Cardiac muscle cell (in vitro differentiated cells and primary cell): ENCODE data around the gene PPP2R2C. TPM values are rescaled to one million over a fixed set of nuclear protein-coding genes. Genes with fewer than 3 reads are reported as not detected.

ENCODE experiments used
- DNase-seq, 2 donors: peaks; one replicate each; pipeline versions ENCODE4 v3.0.0 to v3.0.0-alpha.2; 2010 to 2017; ENCODE audit warnings: low read depth in 1 of 2, low spot score in 1 of 2
- H3K27ac ChIP-seq: fragments of 200-600 bp; sonication (generic); 2 replicates; pipeline ENCODE4 v1.5.1; 2016
- H3K27me3 ChIP-seq: fragments of 200-600 bp; sonication (generic); 2 replicates; pipeline ENCODE4 v1.6.0; 2016; ENCODE audit warnings: control low read depth
- H3K36me3 ChIP-seq: fragments of 200-600 bp; sonication (generic); 2 replicates; pipeline ENCODE4 v1.5.1; 2016; ENCODE audit warnings: control low read depth
- H3K4me1 ChIP-seq: fragments of 200-600 bp; sonication (generic); 2 replicates; pipeline ENCODE4 v1.8.1; 2017; ENCODE audit warnings: low read depth, mild to moderate bottlenecking, mixed run types
- H3K4me3 ChIP-seq: fragments of 200-600 bp; sonication (generic); 2 replicates; pipeline ENCODE4 v1.5.1; 2016; ENCODE audit warnings: mild to moderate bottlenecking
- H3K9me3 ChIP-seq: fragments of 200-600 bp; sonication (generic); 2 replicates; pipeline ENCODE4 v1.5.1; 2017; ENCODE audit warnings: low read depth, mild to moderate bottlenecking, control low read depth
- CTCF ChIP-seq: IDR thresholded peaks from 2 replicates; pipeline ENCODE4 v1.5.1; 2012; ENCODE audit warnings: low read depth, mild to moderate bottlenecking, low read length
- polyA plus RNA-seq: library from polyadenylated mRNA; unstranded; fragments of >200 nt; fragmentation: Nextera tagmentation; extraction: Ambion mirVana; gene quantifications from 2 replicates; pipeline ENCODE4 v1.2.1, GENCODE V29; 2016
- total RNA-seq: library from RNA; depleted of rRNA; stranded (reverse); fragments of >200 nt; gene quantifications from 2 replicates; pipeline ENCODE4 v1.2.3, GENCODE V29; 2016

The PPP2R2C gene
- total and polyA plus RNA-seq, 2 experiments from 2014 or later: not detected

GRCh38 chr4:6364146-6364545 is 108.3 kb downstream of the PPP2R2C start:
- H3K4me1 ChIP-seq: no peaks in the 10 kb centered on the region

GRCh38 chr4:6362896-6363295 is 109.5 kb downstream of the PPP2R2C start:
- Histone ChIP-seq H3K9me3 (no peaks in the 10 kb centered on the region), H3K4me1 (no peaks in the 10 kb centered on the region), H3K4me3 (no peak overlapping the region), H3K27ac (no peak overlapping the region), H3K27me3 (peaks cover 14% of the 10 kb centered on the region), H3K36me3 (no peaks in the 10 kb centered on the region)
- TF ChIP-seq CTCF: no peak
- DNase-seq: peak; percentile 55 to 85

More at GRCh38 chr4:6364146-6364545, 108.3 kb downstream of the PPP2R2C start:
- no peaks in the 10 kb centered on the region for H3K36me3 ChIP-seq
- no peak for TF ChIP-seq CTCF
- H3K27me3 ChIP-seq: peaks cover 14% of the 10 kb centered on the region
- no peak for DNase-seq
- H3K27ac ChIP-seq: no peak overlapping the region
- H3K9me3 ChIP-seq: no peaks in the 10 kb centered on the region
- H3K4me3 ChIP-seq: no peak overlapping the region

GRCh38 chr4:6362243-6362885 is 110.0 kb downstream of the PPP2R2C start:
- no peak for TF ChIP-seq CTCF
- no peaks in the 10 kb centered on the region for H3K4me1 ChIP-seq
- DNase-seq: no peak

GRCh38 chr4:6361076-6361784 is 111.2 kb downstream of the PPP2R2C start:
- Histone ChIP-seq H3K4me3 (no peak overlapping the region), H3K4me1 (no peaks in the 10 kb centered on the region), H3K27me3 (peaks cover 14% of the 10 kb centered on the region), H3K27ac (no peak overlapping the region), H3K36me3 (no peaks in the 10 kb centered on the region), H3K9me3 (no peaks in the 10 kb centered on the region)
- TF ChIP-seq CTCF: no peak
- DNase-seq: no peak

More at GRCh38 chr4:6362243-6362885, 110.0 kb downstream of the PPP2R2C start:
- peaks cover 14% of the 10 kb centered on the region for H3K27me3 ChIP-seq
- no peak overlapping the region for H3K4me3 ChIP-seq
- no peaks in the 10 kb centered on the region for H3K9me3 ChIP-seq
- H3K36me3 ChIP-seq: no peaks in the 10 kb centered on the region
- H3K27ac ChIP-seq: no peak overlapping the region

GRCh38 chr4:6360385-6360784 is 112.0 kb downstream of the PPP2R2C start:
- DNase-seq: no peak
- no peaks in the 10 kb centered on the region for H3K9me3 ChIP-seq
- H3K4me1 ChIP-seq: no peaks in the 10 kb centered on the region
- H3K27me3 ChIP-seq: peaks cover 14% of the 10 kb centered on the region
- H3K4me3 ChIP-seq: no peak overlapping the region
- no peak overlapping the region for H3K27ac ChIP-seq
- no peak for TF ChIP-seq CTCF
- H3K36me3 ChIP-seq: no peaks in the 10 kb centered on the region
